ENCODE results near the gene SORL1.

Gene SORL1

GRCh38 chr11:121670805-121671282, 218.7 kb downstream of the SORL1 start:
- DNase-seq: peak; percentile 79 to 93

- DNase-seq: peak; percentile 92 to 98
These were observed 219.4 kb downstream of the SORL1 start for GRCh38 chr11:121671283-121672168.

DNA sequence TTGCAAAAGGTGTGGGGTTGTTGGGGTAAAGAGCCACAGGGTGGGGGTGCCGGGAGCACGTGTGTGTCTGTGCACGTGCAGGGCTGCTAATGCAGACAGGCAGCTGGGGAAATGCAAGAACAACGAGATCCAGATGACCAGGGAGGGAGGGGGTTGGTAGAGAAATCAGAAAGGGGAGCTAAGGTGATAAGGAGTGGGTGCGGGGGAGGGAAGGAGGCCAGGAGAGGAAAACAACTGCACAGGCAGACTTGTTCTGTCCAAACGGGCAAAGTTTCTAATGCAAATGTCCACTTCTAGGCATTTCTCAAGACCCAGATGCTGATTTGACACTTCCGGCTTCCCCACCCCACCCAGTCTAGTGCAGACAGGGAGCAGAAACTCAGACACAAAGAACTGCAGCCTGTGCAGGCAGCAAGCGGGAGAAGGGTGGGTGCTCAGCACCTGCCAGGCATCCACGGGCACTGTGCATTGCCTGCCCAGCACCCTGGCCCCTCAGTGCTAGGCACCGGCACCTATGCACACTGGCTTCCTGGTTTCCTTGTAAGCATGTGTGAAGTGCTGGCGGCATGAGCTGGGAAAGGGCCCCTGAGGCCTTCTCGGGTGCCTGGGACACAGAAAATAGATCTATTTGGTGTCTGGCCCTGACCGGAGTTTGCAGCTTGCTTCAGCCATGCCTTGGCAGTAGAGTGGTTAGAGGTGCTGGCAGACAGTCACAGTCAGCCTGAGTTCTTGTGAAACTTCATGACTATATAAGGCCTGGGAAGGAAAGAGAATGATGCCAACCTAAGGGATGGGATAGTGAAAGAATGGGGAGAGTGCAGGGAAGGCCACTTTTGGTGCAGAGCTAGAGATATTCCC, 220.7 kb downstream of the SORL1 start:
- peak in 1 of 2 experiments; percentile 38 for DNase-seq

GRCh38 chr11:121681550-121682268, 229.6 kb downstream of the SORL1 start:
- no peak for DNase-seq

Measured in NCI-H2081 (cell line).